ENCODE results near the gene CTSC.
A peak's percentile ranks its signal among the peaks of the same experiment; 100 is the strongest.
"Not testable (repeated sequence)": the region's sequence is repeated elsewhere in the genome, so short reads cannot be mapped to it uniquely, and the experiment has no call there.

CTSC gene

DNA sequence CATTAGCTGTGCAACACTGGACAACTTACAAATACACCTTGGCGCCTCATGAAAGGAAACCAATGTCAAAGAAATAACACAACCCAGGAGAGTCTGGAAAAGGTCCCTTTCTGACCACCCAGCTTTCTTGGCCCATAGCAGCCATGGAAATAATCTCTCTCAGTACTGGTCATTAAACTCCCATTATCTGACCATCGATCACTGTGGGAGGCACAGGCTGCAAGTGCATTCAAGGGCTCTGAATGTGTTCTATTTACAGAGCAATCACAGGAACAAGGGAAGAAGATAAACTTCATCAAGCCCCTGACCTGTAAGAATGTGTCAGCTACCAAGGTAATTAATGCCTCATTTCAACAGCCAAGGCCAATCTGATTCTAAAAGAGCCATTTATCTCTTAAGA is 40.1 kb downstream of the CTSC start:
- H3K27ac ChIP-seq, result peak overlapping the region in 1 of 21 experiments; percentile 20
- H3K4me3 ChIP-seq, result no peak overlapping the region

- no peak overlapping the region for H3K4me3 ChIP-seq
- H3K27ac ChIP-seq, result no peak overlapping the region
Measured at GRCh38 chr11:88295028-88295427, 42.5 kb downstream of the CTSC start.

DNA sequence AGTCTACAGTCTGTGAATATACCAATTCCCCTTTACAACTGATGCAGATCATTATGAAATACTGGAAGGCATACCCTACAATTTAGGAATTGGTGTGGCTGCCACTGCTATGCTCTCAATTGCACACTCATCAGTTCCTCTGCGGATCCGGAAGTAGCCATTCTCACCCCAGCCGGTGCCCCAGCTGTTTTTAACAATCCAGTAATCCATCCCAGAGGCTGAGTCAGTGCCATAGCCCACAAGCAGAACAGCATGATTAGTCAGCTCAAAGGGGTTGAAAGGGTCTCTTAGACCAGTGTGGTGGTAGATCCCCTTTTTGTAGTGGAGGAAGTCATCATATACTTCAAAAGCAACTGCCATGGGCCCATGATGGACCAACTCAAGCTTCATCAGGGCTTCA is 43.6 kb downstream of the CTSC start:
- Histone ChIP-seq H3K4me3 (no peak overlapping the region), H3K27ac (no peak overlapping the region)

GRCh38 chr11:88292171-88292843 is 45.2 kb downstream of the CTSC start:
- Histone ChIP-seq H3K4me3 (no peak overlapping the region), H3K27ac (peak overlapping the region in 2 of 21 experiments; percentile 23 to 26)

DNA sequence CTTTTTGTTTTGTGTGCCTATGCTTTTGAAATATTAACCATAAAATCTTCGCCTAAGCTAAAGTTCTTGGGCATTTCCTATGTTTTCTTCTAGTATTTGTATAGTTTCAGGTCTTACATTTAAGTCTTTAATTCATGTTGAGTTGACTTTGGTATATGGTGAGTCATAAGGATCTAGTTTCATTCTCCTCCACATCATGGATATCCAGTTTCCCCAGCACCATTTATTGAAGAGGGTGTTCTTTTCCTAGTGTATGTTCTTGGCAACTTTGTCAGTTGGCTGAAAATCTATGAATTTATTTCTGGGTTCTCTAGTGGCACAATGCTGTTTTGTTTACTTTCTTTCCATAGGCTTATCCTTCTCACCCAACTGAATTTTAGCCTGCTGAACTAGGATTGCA is 49.0 kb downstream of the CTSC start:
- H3K4me3 ChIP-seq, result no peak overlapping the region
- H3K27ac ChIP-seq, result no peak overlapping the region

GRCh38 chr11:88284336-88285050 is 53.0 kb downstream of the CTSC start:
- Histone ChIP-seq H3K4me3 (no peak overlapping the region), H3K27ac (peak overlapping the region in 3 of 21 experiments; percentile 14 to 54 (median 41))

DNA sequence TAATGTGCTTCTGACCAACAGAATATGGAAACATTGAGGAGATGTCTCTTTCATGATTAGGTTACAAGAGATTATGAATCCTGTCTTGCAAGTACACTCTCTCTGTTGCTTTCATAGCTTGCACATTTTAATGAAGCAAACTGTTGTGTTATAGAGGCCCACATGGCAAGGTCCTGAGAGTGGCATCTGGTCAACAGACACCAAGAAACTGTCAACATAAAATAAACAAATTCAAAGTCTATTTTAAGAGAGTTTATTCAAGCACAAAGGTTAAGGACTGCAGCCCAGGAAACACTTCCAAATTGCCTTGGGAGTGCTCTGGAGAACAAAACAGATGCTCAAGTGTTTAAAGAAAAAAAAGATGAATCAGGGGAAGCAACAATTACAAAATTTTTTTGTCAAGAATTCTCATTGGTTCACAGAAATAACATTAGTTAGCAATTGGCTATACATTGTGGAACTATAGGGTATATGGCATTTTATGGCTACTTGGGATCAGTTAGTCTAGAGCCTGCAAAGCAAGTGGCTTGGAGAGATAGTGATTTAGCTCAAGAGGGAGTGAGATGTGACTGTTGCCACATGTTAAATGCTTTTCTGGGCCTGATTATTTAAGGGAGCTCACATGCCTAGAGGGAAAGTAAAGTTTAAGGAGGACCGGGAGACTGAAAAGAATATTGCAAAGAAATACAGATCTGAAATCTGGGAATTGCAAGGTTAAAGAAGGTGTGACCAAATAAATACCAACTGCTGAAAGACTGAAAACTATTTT is 54.6 kb downstream of the CTSC start:
- H3K4me3 ChIP-seq, result no peak overlapping the region
- peak overlapping the region in 1 of 21 experiments; percentile 3 for H3K27ac ChIP-seq

GRCh38 chr11:88281317-88281712 is 56.2 kb downstream of the CTSC start:
- Histone ChIP-seq H3K27ac (peak overlapping the region in 2 of 21 experiments; percentile 8 to 18), H3K4me3 (no peak overlapping the region)

GRCh38 chr11:88280673-88281316 is 56.7 kb downstream of the CTSC start:
- Histone ChIP-seq H3K4me3 (no peak overlapping the region), H3K27ac (peak overlapping the region in 2 of 21 experiments; percentile 8 to 18)

GRCh38 chr11:88277349-88277915 is 60.1 kb downstream of the CTSC start:
- Histone ChIP-seq H3K27ac (no peak overlapping the region), H3K4me3 (no peak overlapping the region)

DNA sequence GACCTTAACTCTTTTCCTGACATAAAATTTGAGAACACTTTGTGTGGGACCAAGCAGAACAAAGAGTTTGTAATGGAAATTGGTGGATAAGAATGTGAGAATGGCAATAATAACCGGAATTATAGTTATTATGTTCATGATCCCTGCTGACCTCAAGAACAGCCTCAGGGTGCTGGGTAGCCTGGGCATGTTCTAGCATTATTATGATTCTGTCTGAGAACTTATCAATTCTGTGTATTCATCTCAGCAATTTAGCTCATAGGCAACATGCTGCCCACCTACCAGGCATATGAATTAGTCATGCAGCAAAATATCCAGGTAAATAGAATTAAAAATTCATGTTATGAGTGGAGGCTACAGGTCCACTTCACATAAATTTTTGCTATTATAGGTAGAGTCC is 61.9 kb downstream of the CTSC start:
- Histone ChIP-seq H3K4me3 (no peak overlapping the region), H3K27ac (no peak overlapping the region)

- Histone ChIP-seq H3K27ac (no peak overlapping the region), H3K4me3 (no peak overlapping the region)
Measured at GRCh38 chr11:88266919-88267318, 70.6 kb downstream of the CTSC start.

- no peak overlapping the region for H3K4me3 ChIP-seq
Measured at GRCh38 chr11:88266157-88266556, 71.4 kb downstream of the CTSC start.

DNA sequence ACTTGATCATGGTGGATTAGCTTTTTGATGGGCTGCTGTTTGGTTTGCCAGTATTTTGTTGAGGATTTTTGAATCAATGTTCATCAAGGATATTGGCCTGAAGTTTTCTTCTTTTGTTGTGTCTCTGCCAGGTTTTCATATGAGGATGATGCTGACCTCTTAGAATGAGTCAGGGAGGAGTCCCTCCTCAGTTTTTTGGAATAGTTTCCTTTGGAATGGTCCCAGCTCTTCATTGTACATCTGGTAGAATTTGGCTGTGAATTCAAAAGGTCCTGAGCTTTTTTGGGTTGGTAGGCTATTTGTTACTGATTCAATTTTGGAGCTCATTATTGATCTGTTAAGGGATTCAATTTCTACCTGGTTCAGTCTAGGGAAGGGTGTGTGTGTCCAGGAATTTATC is 78.1 kb downstream of the CTSC start:
- Histone ChIP-seq H3K4me3 (no peak overlapping the region), H3K27ac (no peak overlapping the region)

More at GRCh38 chr11:88266157-88266556, 71.4 kb downstream of the CTSC start:
- no peak overlapping the region for H3K27ac ChIP-seq

GRCh38 chr11:88252208-88252607 is 85.3 kb downstream of the CTSC start:
- H3K27ac ChIP-seq, result no peak overlapping the region
- H3K4me3 ChIP-seq, result no peak overlapping the region

DNA sequence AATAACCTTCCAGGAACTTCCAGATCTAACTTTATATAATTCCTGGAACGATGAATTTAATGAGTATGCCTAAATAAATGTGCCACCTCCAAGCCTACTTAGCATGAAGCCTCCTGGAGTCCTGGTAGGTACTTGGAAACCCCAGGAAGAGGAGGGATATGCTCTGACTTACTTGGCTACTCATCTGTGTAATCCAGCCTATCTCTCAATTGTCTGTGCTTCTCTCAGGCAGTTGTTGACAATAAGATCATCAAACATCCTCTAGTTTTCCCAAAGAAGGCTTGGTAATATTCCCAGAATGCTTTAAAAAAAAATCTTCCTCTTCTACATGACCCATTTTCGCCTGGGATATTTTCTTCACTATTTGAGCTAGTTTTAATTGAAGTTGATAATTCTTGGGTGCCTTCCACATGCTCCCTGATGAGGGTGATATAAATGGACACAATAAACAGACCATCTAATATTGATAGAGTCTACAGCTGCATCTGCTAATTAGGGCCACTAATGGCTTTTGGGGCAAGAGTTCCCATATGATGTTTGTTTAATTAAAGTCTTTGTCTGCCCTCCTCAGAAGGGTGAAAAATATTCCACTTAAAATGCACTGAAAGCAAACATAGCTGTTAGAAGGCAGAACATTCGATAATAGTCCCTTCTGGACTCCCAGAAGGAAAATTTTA is 86.8 kb downstream of the CTSC start:
- no peak overlapping the region for H3K4me3 ChIP-seq
- no peak overlapping the region for H3K27ac ChIP-seq

GRCh38 chr11:88249706-88250105 is 87.8 kb downstream of the CTSC start:
- Histone ChIP-seq H3K27ac (no peak overlapping the region), H3K4me3 (no peak overlapping the region)

GRCh38 chr11:88246696-88247095 is 90.8 kb downstream of the CTSC start:
- no peak overlapping the region for H3K4me3 ChIP-seq
- H3K27ac ChIP-seq, result no peak overlapping the region

DNA sequence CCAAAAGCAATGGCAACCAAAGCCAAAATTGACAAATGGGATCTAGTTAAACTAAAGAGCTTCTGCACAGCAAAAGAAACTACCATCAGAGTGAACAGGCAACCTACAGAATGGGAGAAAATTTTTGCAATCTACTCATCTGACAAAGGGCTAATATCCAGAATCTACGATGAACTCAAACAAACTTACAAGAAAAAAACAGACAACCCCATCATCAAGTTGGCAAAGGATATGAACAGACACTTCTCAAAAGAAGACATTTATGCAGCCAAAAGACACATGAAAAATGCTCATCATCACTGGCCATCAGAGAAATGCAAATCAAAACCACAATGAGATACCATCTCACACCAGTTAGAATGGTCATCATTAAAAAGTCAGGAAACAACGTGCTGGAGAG is 92.0 kb downstream of the CTSC start:
- H3K4me3 ChIP-seq, H3K27ac ChIP-seq: not testable (repeated sequence)
